Right lobe of liver (tissue), 4 donors: ENCODE results near the gene AHNAK2.
"Not testable (repeated sequence)": the region's sequence is repeated elsewhere in the genome, so short reads cannot be mapped to it uniquely, and the experiment has no call there.

Source experiments
- CTCF ChIP-seq, 4 donors: fragments of 200-600 bp in 3 of 4; fragments of 450-650 bp in 1 of 4; IDR thresholded peaks; one replicate each; pipeline versions ENCODE4 v1.5.1 to v1.8.0; 2016 to 2022; ENCODE audit warnings: antibody characterized with exemption in 4 of 4, mild to moderate bottlenecking in 2 of 4
- POLR2A ChIP-seq: fragments of 450-650 bp; IDR thresholded peaks from one replicate; pipeline ENCODE4 v1.6.1; 2017; ENCODE audit warnings: antibody characterized with exemption, mild to moderate bottlenecking
- donor health status: DM: no; HTN: no; CAD: no.
- donor health status: DM: no; HTN: no; CAD: no.
- donor health status: DM: no; HTN: yes; CAD: no.

DNA sequence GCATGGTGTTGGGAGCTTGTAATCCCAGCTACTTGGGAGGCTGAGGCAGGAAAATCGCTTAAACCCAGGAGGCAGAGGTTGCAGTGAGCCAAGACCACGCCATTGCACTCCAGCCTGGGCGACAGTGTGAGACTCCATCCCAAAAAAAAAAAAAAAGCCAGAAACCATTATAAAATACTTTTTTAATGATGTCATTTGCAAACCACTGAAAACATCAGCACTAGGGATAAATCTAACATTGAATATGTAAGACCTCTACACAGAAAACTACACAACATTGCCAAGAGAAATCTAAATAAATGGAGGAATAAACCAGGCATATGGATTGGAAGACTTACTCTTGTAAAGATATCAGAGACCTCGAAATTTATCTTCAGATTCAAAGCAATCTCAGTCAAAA lies 49.5 kb upstream of the AHNAK2 start:
- TF ChIP-seq CTCF (IDR thresholded peaks at IDR 0.05); POLR2A: not testable (repeated sequence)
